Muscle of arm (tissue), 12 donors: Measurements from ENCODE around the gene FBXW4. TPM values are rescaled to one million over a fixed set of nuclear protein-coding genes. Genes with fewer than 3 reads are reported as not detected.
A peak's percentile ranks its signal among the peaks of the same experiment; 100 is the strongest.
"Not testable (repeated sequence)": the region's sequence is repeated elsewhere in the genome, so short reads cannot be mapped to it uniquely, and the experiment has no call there.

Experiments used
- DNase-seq: peaks from one replicate; pipeline ENCODE4 v3.0.0-alpha.2; 2013
- polyA plus RNA-seq, 12 donors: library from polyadenylated mRNA; unstranded; fragments of 120-200 nt; gene quantifications; one replicate each; pipeline ENCODE4 v1.2.1, GENCODE V29; 2013; ENCODE audit not compliant: insufficient read length in 12 of 12

The FBXW4 gene
- polyA plus RNA-seq, 12 donors = 25.0 to 55.3 (median 49.9) TPM; not detected in 1

DNA sequence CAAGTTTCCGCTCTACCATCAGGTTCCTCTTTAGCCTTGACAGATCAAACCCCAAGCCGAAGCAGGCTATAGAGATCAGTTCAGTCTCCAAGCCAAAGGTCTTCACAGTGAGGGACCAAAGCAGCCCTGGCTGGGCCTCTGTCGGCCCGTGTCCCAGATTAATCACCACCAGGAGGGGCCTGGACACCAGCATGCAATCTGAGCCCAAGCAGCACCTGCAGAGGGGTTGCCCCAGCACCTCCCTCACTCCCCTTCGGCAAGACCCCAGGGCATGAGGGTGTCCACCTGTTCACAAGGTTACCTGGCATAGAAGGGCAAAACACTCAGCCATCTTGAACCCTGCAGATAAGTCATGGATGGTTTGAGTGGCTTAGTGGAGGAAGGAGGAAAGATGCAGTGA, 36.0 kb downstream of the FBXW4 start:
- DNase-seq = no peak

GRCh38 chr10:101656890-101657289, 38.1 kb downstream of the FBXW4 start:
- DNase-seq = no peak

DNA sequence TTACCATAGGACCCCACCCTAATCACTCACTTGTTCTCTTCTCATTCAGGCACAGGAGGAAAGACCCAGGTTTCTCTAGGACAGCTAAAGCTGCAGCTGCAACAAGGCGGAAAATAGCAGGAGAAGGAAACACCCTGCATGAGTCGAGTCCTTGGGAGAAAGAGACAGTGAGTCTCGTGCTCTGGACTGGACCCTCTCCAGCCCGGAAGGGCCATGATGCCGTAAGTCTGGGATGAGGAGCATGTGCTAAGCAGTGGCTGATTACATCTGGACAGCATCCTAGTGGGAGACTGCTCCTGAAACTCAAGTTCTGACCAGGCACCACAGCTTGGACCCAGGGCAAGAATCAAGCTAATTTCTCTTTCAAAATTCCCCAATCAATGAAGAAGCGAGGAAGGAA, 39.4 kb downstream of the FBXW4 start:
- peak; percentile 10 for DNase-seq

DNA sequence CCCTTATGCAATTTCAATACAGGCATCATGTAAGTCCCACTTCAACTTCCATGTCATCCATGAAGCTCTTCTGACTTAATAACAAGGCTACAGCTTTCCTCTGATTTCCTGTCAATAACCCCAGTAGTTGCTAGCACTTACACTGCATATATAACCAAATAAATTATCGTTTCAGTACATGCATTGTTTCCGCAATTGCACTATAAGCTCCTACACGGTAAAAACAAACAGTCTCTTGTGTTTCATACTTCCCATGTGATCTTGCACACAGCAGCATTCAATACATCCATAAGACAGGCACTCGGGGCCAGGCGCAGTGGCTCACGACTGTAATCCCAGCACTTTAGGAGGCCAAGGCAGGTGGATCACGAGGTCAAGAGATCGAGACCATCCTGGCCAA, 41.4 kb downstream of the FBXW4 start:
- DNase-seq = no peak

DNA sequence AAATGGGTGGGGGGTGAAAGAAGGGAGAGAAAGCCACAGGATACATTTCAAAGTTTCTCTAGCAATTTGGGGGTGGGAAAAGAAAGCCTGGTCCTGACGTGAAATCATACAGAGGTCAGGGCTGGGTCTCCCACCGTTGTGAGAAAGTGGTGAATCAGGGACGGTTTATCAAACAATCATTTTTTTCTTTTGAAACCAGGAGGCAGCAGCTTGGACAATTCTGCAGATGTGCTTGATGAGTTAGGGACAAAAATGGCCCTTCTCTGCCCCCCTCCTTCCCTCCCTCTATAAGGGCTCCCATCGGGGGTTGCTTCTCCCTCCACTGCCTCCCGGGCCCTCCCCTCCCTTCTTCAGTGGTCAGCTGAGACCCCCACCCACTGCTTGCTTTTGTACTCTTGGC, 43.6 kb downstream of the FBXW4 start:
- DNase-seq = no peak

- DNase-seq = no peak
Measured at GRCh38 chr10:101650863-101651262, 44.1 kb downstream of the FBXW4 start.

DNA sequence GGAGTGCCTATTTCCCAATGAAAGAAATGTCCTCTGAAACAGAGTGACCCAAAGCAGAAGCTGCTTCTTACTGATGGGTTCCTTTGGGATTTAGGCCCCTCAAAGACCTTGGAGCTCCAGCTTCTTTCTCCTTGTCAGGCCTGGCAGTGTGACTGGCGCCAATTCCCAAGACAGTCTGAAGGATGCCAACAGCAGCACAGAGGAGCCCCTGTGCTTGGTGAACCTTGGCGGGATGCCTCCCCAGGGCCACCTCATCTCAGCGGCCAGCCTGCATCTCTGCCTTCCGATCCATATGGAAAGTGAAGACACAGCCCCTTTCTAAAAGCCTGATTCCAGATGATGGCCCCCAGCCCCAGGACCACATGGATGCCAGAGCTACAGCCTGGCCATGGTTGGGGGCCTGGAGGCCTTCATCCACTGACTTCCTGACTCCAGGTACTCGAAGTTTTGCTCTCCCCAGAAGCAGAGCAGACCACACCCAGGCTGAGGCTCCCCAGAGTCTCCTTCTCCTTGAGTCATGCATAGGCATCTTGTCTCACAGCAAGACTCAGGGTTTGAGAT, 45.4 kb downstream of the FBXW4 start:
- no peak for DNase-seq

- no peak for DNase-seq
Measured at GRCh38 chr10:101647255-101647654, 47.7 kb downstream of the FBXW4 start.

GRCh38 chr10:101646364-101646763, 48.6 kb downstream of the FBXW4 start:
- DNase-seq = peak; percentile 15

DNA sequence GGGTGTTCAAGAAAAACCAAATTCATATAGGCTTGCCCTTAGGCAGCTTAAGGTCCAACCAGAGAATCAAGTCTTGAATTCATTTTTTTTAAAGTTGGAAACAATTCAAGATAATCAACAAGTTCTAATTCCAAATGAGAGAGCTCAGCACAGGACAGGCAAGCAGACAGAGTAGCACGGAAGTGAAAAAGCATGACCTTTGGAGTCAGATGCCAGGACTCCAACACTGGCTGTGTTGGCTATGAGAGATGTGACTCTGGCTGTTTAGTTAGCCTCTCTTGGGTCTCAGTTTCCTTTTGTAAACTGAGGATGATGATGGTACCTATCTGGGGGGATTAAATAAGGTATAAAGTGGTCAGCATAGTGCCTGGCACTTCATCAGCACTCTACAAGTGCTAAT, 49.3 kb downstream of the FBXW4 start:
- no peak for DNase-seq

- DNase-seq = no peak
Measured at GRCh38 chr10:101644002-101644401, 51.0 kb downstream of the FBXW4 start.

DNA sequence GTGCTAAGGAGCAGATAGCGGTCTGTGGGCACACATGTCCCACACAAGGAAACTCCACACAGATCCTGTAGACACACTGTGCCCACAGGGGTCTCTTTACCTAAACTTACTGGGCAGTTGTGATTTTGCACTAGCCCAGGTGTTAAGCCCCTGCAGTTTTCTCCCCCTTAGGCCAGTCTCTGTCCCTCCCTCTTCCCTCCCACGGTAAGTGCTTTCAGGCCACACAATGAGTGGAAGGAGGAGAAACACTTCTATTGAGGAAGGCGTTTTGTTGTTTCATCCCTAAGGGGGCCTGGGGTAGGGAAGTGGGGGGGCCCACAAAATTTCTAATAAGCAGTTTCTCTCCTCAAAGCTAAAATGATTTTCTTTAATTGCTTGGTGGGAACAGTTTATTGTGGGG, 51.4 kb downstream of the FBXW4 start:
- no peak for DNase-seq

DNA sequence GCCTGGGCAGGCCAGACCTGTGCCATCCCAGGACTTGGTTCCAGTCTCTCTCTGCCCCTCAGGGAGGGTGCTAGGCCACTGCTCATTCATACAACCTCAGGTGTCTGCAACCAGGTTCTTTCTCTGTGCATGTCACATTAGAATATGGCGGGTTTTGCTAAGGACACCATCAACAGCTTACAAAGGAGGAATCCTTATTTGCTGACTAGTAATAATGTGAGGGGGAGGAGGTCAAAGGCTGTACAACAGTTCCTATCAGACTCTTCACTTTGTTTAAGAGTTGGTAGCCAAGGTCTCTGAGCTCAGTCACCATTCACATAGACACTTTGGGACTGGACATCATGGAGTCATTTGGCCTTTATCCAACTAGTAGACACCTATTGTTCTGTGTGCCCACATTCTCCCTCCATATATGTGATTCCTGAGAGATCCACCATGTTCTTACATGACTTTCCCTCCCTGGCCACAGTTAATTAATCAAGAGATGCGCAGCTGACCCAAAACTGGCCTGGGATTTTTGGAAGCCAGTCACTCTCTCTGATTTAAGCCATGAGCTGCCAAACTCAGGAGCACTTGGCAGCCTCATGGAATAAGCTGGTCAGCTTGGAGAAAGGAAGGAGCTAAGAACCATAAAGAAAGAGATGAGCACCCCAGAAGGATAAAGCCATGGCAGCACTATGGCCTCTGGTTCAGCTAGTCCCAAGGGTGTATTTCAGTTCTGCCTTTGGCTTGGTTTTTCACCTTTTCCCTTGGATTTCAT, 55.6 kb downstream of the FBXW4 start:
- no peak for DNase-seq

DNA sequence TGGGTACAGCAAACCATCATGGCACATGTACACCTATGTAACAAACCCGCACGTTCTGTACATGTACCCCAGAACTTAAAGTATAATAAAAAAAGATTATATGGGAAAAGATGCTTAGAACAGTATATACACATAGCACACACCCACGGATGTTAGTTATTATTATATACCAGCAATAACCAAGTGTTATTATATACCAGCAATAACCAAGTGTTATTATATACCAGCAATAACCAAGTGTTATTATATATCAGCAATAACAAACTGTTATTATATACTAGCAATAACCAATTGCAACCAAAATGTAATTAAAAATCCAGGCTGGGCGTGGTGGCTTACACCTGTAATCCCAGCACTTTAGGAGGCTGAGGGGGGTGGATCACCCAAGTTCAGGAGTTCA, 61.5 kb downstream of the FBXW4 start:
- DNase-seq = not testable (repeated sequence)

- DNase-seq = no peak
Measured at GRCh38 chr10:101631821-101632475, 63.0 kb downstream of the FBXW4 start.

DNA sequence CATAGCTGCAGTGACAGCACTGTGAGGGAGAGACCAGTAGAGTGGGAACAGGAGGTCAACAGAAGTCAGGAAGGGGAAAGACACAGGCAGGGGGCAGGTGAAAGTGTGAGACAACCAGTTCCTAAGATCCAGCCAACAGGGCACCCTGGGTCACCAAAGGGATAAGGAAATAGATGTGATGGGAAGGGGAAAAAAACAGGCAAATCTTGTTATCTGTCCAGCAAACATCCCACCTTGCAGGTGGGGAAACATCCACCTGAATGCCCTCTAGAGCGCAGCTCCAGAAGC, 64.4 kb downstream of the FBXW4 start:
- no peak for DNase-seq

- DNase-seq = no peak
Measured at GRCh38 chr10:101629837-101630632, 64.9 kb downstream of the FBXW4 start.

DNA sequence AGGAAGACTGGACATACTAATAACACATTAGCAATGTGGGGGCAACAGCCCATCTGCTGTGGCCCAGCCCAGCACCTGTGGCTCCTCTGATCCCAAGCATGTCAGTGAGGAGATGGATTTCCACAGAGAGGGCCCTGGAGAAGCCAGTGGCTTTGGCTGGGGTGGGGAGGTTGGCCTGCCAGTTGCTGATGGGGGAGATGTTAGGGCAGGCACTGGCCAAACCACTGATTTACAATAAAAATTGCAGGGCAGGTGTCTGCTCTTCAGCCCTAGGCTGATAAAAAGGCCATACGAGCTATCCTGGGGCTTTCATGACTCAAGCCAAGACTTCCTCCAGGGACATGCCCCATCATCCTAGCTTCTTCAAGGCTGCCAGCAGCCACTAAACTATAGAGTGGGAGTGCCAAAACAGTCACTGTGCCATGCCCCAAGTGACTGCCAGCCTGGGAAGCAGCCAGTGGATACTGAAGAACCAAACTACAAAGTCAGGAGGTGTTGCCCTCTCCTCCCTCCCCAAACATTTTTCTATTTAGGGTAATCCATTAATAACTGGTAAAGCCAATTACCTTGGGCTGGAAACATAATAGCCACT, 69.1 kb downstream of the FBXW4 start:
- no peak for DNase-seq

- no peak for DNase-seq
Measured at GRCh38 chr10:101624526-101625102, 70.4 kb downstream of the FBXW4 start.

- no peak for DNase-seq
Measured at GRCh38 chr10:101623528-101623927, 71.4 kb downstream of the FBXW4 start.

GRCh38 chr10:101619983-101620382, 75.0 kb downstream of the FBXW4 start:
- no peak for DNase-seq

- no peak for DNase-seq
Measured at GRCh38 chr10:101618871-101619270, 76.1 kb downstream of the FBXW4 start.
